Measurements from ENCODE around the gene LYSET. TPM values are rescaled to one million over a fixed set of nuclear protein-coding genes. Genes with fewer than 3 reads are reported as not detected.

Gene LYSET
- total RNA-seq, 1 donor from 2014 or later = 17.2 TPM

DNA sequence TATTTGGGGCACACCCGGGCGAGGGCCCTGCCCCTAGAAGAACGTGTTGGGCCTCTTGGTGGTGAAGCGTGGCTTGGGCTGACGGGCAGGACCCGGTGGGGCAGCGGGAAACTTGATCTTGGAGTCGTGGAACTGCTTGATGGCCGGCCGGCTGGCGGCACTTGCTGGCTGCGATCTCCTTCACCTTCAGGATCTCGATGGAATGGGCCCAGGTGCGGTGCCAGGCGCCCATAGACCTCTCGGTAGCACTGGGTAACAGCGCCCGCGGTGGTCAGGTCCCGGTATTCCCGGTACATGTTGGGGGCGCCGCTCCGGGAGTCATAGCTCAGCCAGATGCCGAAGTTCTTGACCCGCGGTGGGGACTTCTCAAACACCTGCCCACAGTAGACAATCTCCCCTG is 38.4 kb downstream of the LYSET start:
- no peak overlapping the region for H3K27ac Mint-ChIP-seq
- Histone ChIP-seq H3K4me2 (no peak overlapping the region), H3K79me2 (ENCODE audit: low read depth) (no peaks in the 10 kb centered on the region)

GRCh38 chr14:93228550-93228949 is 43.4 kb downstream of the LYSET start:
- Mint-ChIP-seq H3K36me3 (peaks cover 24% of the 10 kb centered on the region), H3K4me1 (peaks cover 3% of the 10 kb centered on the region), H3K27ac (no peak overlapping the region), H3K4me3 (no peak overlapping the region), H3K9me3 (no peaks in the 10 kb centered on the region), H3K27me3 (ENCODE audit: insufficient read depth, low read depth) (no peaks in the 10 kb centered on the region)
- Histone ChIP-seq H3K4me1 (no peaks in the 10 kb centered on the region), H3K4me3 (no peak overlapping the region), H3K4me2 (no peak overlapping the region), H3K36me3 (no peaks in the 10 kb centered on the region), H4K20me1 (ENCODE audit: low read depth) (no peaks in the 10 kb centered on the region), H3K27ac (no peak overlapping the region), H3K27me3 (no peaks in the 10 kb centered on the region), H3F3A (ENCODE audit: low read depth) (no peaks in the 10 kb centered on the region), H3K79me2 (ENCODE audit: low read depth) (no peaks in the 10 kb centered on the region), H3K9me3 (ENCODE audit: low read depth) (no peaks in the 10 kb centered on the region), H3K9ac (no peak overlapping the region), H2AFZ (replicated peaks) (no peak overlapping the region)
- DNase-seq (ENCODE audit: low spot score) = no peak
- TF ChIP-seq EZH2 (IDR thresholded peaks at IDR 0.05) = no peak
- TF ChIP-seq EZH2phosphoT487 (IDR thresholded peaks at IDR 0.05) = no peak
- TF ChIP-seq, protein P1, sequence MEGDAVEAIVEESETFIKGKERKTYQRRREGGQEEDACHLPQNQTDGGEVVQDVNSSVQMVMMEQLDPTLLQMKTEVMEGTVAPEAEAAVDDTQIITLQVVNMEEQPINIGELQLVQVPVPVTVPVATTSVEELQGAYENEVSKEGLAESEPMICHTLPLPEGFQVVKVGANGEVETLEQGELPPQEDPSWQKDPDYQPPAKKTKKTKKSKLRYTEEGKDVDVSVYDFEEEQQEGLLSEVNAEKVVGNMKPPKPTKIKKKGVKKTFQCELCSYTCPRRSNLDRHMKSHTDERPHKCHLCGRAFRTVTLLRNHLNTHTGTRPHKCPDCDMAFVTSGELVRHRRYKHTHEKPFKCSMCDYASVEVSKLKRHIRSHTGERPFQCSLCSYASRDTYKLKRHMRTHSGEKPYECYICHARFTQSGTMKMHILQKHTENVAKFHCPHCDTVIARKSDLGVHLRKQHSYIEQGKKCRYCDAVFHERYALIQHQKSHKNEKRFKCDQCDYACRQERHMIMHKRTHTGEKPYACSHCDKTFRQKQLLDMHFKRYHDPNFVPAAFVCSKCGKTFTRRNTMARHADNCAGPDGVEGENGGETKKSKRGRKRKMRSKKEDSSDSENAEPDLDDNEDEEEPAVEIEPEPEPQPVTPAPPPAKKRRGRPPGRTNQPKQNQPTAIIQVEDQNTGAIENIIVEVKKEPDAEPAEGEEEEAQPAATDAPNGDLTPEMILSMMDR (IDR thresholded peaks at IDR 0.05) = no peak

More for the DNA sequence above, 38.4 kb downstream of the LYSET start:
- Histone ChIP-seq H3K9ac (no peak overlapping the region), H3K4me3 (no peak overlapping the region), H3K4me1 (no peaks in the 10 kb centered on the region), H2AFZ (replicated peaks) (no peak overlapping the region), H3K9me3 (ENCODE audit: low read depth) (no peaks in the 10 kb centered on the region), H4K20me1 (ENCODE audit: low read depth) (no peaks in the 10 kb centered on the region), H3K27ac (no peak overlapping the region), H3K27me3 (no peaks in the 10 kb centered on the region), H3K36me3 (peaks cover 18% of the 10 kb centered on the region), H3F3A (ENCODE audit: low read depth) (no peaks in the 10 kb centered on the region)
- no peaks in the 10 kb centered on the region for H3K27me3 Mint-ChIP-seq (ENCODE audit: insufficient read depth, low read depth)
- H3K36me3 Mint-ChIP-seq = peaks cover 37% of the 10 kb centered on the region
- no peak for DNase-seq (ENCODE audit: low spot score)
- no peak for TF ChIP-seq EZH2phosphoT487 (IDR thresholded peaks at IDR 0.05)
- TF ChIP-seq, protein P1 (IDR thresholded peaks at IDR 0.05) = no peak
- TF ChIP-seq EZH2 (IDR thresholded peaks at IDR 0.05) = no peak
- no peaks in the 10 kb centered on the region for H3K9me3 Mint-ChIP-seq
- no peaks in the 10 kb centered on the region for H3K4me1 Mint-ChIP-seq
- H3K4me3 Mint-ChIP-seq = no peak overlapping the region

- TF ChIP-seq EZH2 (IDR thresholded peaks at IDR 0.05) = no peak
- no peak for TF ChIP-seq EZH2phosphoT487 (IDR thresholded peaks at IDR 0.05)
- TF ChIP-seq, protein P1 (IDR thresholded peaks at IDR 0.05) = no peak
- Mint-ChIP-seq H3K4me1 (peaks cover 3% of the 10 kb centered on the region), H3K27ac (peak overlapping the region; percentile 30), H3K36me3 (peaks cover 16% of the 10 kb centered on the region), H3K9me3 (no peaks in the 10 kb centered on the region), H3K4me3 (no peak overlapping the region), H3K27me3 (ENCODE audit: insufficient read depth, low read depth) (no peaks in the 10 kb centered on the region)
- Histone ChIP-seq H3K9me3 (ENCODE audit: low read depth) (no peaks in the 10 kb centered on the region), H3K27me3 (no peaks in the 10 kb centered on the region), H3K36me3 (no peaks in the 10 kb centered on the region), H3K9ac (no peak overlapping the region), H2AFZ (replicated peaks) (no peak overlapping the region), H4K20me1 (ENCODE audit: low read depth) (no peaks in the 10 kb centered on the region), H3K79me2 (ENCODE audit: low read depth) (no peaks in the 10 kb centered on the region), H3K27ac (no peak overlapping the region), H3K4me2 (no peak overlapping the region), H3F3A (ENCODE audit: low read depth) (no peaks in the 10 kb centered on the region), H3K4me1 (no peaks in the 10 kb centered on the region), H3K4me3 (no peak overlapping the region)
- no peak for DNase-seq (ENCODE audit: low spot score)
Observed at GRCh38 chr14:93230539-93230938, 45.4 kb downstream of the LYSET start.

Data from neural progenitor cell (in vitro differentiated cells).